NCI-H2107 treated with DMSO at 0.1 percent for 48 hours (cell line): ENCODE results near the gene MAN1C1.
"Not testable (repeated sequence)": the region's sequence is repeated elsewhere in the genome, so short reads cannot be mapped to it uniquely, and the experiment has no call there.

ENCODE experiments used
- DNase-seq: peaks from one replicate; lab custom pipeline; 2025; ENCODE audit not compliant: unreplicated experiment; lab: John Stamatoyannopoulos, UW

The MAN1C1 gene

GRCh38 chr1:25634066-25634465, 17.5 kb downstream of the MAN1C1 start:
- no peak for DNase-seq

GRCh38 chr1:25634896-25635295, 18.3 kb downstream of the MAN1C1 start:
- no peak for DNase-seq

GRCh38 chr1:25636141-25636540, 19.6 kb downstream of the MAN1C1 start:
- DNase-seq, result not testable (repeated sequence)

DNA sequence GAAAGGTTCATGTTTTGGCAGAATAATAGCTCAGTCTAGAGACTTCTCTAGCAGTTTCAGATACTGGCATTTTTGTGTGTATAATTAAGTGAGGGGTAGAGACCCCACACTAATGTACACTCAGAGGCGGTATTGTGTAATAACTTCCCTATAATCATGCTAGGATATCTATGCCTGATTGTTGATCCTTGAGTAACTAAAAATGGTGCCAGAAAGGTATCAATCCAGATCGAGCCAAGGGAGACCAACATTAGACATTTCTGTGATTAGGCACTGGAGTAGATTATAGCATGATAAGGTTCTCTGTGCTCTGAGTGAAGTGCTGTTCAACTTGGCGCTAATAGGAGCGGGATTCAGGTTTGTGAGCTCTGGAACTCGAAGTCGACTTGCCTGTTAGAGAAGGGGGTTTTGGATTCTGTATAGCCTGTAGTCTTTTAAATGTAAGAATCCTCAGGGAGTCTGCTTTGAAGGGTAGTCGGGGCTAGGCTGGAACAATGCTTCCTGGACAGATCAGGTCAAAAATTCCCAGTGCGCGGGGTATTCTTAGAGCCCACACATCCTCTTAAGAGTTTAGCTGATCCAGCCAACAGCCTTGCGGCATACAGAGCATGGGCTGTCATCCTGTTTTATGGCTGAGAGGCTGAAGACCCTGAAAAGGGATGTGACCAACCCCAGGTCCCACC, 24.2 kb downstream of the MAN1C1 start:
- DNase-seq, result no peak

DNA sequence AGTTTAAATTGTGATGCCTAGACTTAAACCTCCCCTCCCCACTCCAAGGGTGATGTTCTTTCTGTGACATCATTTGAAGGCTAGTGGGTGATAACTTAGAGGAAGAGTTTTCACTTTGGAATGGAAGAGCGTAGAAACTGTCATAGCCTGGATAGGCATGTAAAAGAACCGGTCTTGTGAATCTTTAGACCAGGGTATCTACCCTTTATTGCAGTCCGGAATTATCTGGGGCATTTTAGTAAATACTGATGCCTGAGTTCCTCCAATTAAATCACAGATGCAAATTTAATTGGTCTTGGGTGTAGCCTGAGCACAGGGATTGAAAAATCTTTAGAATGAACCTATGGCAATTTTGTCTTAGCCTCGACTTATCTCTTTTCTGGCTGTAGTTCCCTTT, 24.7 kb downstream of the MAN1C1 start:
- no peak for DNase-seq

GRCh38 chr1:25641931-25642573, 25.5 kb downstream of the MAN1C1 start:
- no peak for DNase-seq

GRCh38 chr1:25642574-25643108, 26.1 kb downstream of the MAN1C1 start:
- peak; percentile 15 for DNase-seq

DNA sequence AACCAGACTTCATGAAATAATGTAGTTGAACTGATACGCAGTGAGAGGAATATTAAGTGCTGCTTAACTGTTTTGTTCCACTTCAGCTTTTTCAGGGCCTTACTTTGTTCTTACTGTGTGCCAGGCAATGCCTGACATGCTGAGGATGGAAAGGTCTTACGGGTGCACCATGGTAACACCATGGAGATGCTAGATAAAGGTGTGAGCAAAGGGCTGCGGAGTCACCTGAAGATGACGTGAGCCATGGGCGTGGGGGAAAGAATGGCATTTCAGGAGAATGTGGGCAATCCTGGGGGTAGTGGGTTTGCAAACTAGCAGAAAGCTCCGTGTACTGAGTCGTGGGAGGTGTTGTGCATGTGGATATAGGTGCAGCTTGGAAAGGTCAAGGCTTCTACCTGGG, 27.3 kb downstream of the MAN1C1 start:
- DNase-seq, result no peak

GRCh38 chr1:25644962-25645361, 28.4 kb downstream of the MAN1C1 start:
- DNase-seq, result no peak

- peak; percentile 41 for DNase-seq
Observed at GRCh38 chr1:25645637-25646400, 29.2 kb downstream of the MAN1C1 start.

DNA sequence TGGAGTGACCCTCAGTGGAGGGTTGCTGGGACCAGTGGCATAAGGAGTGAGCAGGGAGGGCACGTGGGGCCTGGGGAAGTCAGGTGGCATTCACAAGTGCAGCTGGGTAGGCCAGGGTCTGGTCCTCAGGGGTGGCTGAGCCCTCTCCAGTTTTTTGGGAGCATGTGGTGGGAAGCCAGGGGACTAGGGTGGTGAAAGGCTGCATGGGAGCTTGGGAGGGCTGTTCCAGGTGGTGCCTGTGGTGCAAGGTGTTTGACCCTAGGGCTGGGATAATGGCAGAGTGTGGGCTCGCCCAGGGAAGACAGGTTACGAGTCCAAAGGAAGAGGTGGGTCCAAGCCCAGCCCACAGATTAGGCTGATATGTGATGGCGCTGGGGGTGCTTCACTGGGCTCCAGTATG, 30.5 kb downstream of the MAN1C1 start:
- DNase-seq, result no peak

DNA sequence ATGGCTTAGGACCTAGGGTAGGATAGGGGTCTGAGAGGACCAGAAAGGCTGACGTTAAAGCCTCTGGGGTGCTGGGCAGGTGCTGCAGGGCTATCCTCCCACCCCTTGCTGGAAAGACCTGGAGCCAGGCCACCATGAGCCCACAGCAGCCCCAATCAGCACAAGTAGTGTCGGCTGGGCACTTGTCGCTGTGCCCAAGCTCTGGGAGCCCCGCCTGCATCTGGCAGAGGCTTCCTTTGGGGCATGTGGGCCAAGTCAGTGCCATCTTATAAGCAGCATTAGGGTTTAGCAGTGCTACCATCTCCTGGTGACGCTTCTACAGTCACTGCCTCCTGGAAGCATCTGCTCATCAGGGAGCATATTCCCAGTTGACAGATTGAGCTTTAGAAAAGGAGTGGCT, 31.3 kb downstream of the MAN1C1 start:
- no peak for DNase-seq

DNA sequence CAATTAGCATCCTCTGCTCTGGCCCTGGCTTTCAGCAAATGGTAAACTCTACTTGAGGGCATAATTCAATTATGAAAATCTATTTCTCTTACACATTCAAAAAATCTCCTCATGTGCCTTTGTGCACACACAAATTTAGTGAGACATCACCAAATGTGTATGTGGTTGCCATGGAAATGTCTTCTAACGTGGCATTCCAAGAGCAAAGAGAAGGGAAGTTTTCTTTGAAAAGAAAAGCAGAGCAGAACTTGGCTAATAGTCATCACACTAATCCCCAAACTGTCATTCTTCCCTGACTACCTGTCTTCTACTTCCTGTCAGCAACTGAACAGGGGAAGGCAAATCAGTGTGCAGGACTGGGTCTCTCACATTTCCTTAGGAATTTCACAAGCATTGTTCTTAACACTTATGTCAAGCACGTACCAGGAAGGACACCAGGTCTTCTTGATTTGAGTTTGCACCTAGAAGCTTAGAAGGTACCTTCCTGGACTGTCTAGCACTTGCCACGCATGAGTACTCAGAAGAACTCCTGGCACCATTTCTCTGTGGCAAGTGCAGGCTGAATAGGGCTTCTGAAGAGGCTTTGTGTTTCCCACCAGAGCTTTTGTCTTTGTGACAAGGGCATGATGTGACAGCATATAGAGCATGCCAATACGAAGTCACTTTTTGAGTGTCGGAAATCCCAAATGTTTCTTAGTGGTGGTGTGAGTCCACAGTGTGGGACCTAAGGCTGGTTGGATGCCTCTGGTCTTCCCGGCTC, 32.3 kb downstream of the MAN1C1 start:
- no peak for DNase-seq

- DNase-seq, result no peak
Observed at GRCh38 chr1:25649505-25650288, 33.1 kb downstream of the MAN1C1 start.

- DNase-seq, result no peak
Observed at GRCh38 chr1:25650289-25650576, 33.6 kb downstream of the MAN1C1 start.

GRCh38 chr1:25651036-25651640, 34.5 kb downstream of the MAN1C1 start:
- DNase-seq, result no peak

GRCh38 chr1:25651824-25652741, 35.5 kb downstream of the MAN1C1 start:
- no peak for DNase-seq

DNA sequence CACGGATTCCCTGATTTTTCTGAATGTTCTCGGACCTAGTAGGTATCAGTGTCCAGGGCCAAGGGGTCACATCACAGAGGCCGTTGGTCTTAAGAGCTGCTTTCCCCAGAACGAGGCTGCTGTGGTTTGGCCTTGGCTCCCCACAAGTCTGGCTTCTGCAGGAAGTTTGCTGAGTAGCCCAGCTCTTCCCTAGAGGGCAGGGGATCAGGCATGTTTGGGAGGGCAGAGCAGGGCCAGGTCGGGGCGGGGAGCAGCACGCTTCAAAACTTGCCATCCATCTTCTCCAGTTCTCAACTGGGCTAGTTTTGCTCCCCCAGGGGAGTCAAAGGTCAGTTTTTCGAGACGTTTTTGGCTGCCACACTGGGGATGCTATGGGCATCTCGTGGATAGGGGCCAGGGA, 37.0 kb downstream of the MAN1C1 start:
- DNase-seq, result no peak

- DNase-seq, result no peak
Observed at GRCh38 chr1:25654109-25654660, 37.6 kb downstream of the MAN1C1 start.
